Fibroblast of gingiva (primary cell): ENCODE data around the gene FBXO17.

ENCODE experiments used
- DNase-seq: peaks from one replicate; pipeline ENCODE4 v3.0.0-alpha.2; 2011; ENCODE audit warnings: low read depth

Gene FBXO17

DNA sequence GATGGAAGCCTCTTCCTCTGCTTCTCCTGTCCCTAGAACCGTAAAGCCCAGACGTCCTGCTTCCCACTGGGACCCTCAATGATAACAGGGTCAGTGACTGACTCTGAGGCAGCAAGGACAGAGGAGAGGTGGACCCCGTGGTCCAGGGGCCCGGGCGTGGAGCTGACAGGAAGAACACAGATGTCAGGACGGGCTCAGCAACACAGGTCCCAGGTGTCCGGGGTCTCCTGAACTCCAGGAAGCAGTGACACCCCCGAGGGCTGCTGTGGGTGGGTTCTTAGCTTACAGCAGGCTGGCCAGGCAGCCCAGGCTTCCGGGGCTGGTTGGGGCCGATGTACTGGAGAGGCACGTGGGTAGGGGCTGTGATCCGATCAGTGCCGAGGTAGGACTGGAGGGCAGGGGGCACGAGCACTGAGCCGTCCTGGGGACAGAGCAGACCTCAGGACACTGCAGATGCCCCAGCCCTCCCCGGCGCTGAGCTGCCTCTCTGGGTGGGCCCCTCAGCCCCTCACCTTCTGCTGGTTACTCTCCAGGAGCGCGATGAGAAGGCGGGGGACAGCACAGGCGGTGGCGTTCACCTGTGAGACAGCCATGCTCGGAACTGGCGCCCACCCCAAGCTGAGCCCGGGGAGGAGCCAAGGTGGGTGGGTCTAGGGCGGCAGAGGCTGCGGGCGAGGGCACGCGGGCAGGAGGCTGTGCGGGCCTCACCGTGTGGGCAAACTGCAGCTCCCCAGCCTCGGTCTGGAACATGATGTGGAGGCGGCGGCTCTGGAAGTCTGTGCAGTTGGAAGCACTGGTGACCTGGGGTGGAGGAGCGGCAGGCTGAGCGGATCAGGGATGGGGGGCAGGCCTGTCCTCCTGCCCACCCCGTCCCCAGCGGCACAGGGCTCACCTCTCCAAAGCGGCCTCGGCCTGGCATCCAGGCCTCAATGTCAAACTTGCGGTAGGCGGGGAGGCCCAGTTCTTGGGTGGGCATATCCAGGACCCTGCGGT is 59.9 kb downstream of the FBXO17 start:
- no peak for DNase-seq

- DNase-seq = no peak
These were observed 61.6 kb downstream of the FBXO17 start for GRCh38 chr19:38913958-38914357.

DNA sequence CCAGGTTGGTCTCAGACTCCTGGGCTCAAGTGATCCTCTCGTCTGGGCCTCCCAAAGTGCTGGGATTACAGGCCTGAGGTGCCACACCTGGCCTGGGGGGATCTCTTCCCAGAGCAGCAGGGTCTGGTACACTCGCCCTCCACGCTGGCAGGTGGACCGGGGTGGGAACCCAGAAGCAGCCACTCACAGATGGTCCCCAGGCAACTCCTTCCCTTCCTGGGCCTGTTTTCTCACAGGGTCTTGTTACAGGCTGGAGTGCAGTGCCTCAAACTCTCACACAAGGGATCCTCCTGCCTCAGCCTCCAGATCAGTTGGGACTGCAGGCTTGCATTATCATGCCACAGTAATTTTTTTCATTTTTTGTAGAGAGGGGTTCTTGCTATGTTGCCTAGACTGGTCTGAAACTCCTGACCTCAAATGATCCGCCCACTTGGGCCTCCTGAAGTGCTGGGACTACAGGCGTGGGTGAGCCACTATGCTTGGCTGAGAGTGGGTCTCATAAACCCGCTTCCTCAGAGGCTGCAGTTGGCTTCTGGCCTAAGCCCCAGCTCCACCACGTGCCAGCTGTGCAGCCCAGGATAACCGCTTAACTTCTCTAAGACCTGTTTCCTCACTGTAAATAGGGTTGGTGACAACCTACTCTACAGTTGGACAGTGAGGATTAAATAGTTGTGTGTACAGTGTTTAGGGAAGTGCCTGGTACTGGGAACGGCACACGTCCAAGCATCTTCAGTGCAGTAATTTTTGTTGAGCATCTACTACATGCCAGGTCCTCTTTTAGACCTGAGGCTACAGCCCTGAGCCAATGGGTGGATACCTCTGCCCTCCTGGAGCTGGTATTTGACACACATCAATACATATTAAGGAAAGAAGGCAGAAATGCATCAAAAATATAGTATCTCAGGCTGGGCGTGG is 62.7 kb downstream of the FBXO17 start:
- DNase-seq = no peak

GRCh38 chr19:38911388-38912001 is 64.0 kb downstream of the FBXO17 start:
- no peak for DNase-seq

DNA sequence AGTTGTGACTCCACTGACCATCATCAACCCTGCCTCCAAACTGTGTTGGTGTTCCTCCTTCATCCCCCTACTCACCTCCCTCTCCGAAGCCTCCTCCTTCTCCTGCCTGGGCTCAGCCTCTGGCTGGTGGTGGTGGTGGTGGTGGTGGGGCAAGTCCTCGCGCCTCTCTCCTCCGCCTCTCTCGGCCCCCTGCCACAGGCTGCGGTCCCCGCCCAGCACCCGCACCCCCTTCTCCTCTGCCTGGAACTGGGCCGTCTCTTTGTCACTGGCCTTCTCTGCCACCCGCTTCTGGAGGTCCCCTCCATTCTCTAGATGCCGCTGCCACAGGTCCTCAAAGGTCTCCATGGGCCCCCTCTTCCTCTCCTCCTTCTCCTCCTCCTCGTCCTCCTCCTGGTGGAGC is 65.1 kb downstream of the FBXO17 start:
- DNase-seq = no peak

- DNase-seq = no peak
These were observed 66.6 kb downstream of the FBXO17 start for GRCh38 chr19:38908911-38909310.

GRCh38 chr19:38907670-38908069 is 67.9 kb downstream of the FBXO17 start:
- no peak for DNase-seq

- DNase-seq = no peak
These were observed 68.3 kb downstream of the FBXO17 start for GRCh38 chr19:38907227-38907626.

DNA sequence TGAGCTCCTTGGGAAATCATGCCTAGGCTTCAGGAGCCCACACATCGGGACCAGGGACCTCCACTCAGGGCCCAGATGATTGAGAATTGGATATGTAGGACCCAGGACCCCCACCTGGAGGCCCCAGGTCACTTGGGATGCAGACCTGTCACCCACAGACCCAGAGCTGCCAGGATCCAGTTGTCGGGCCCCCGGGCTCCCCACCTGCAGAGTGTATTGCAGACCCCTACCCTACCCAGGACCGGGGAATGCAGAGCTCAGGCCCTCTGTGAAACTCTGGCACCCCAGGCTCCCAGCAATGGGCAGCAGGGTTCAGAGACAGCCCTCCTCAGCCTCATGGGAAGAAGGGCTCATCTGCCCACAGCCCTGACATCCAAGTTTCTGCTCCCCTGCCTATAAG is 69.9 kb downstream of the FBXO17 start:
- DNase-seq = no peak

GRCh38 chr19:38904581-38905539 is 70.7 kb downstream of the FBXO17 start:
- no peak for DNase-seq

GRCh38 chr19:38901683-38902082 is 73.9 kb downstream of the FBXO17 start:
- DNase-seq = no peak

DNA sequence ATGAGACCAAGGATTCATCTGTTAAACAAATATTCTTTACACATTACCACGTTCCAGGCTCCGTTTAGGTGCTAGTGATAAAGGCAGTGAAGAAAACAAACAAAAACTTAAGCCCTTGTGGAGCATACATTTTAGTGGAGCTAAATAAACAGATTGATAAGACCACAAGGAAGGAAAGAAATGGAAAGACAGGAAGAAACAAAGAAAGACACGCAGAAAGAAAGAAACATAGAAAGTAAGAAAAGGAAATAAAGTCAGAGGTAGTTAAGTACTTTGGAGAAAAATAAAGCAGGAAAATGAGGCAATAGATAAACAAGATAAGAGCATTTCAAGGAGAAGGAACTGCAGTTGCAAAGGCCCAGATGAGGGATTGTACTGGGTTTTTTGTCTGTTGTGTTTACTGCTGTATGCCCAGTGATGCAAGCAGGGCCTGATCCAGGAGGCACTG is 74.8 kb downstream of the FBXO17 start:
- DNase-seq = no peak

DNA sequence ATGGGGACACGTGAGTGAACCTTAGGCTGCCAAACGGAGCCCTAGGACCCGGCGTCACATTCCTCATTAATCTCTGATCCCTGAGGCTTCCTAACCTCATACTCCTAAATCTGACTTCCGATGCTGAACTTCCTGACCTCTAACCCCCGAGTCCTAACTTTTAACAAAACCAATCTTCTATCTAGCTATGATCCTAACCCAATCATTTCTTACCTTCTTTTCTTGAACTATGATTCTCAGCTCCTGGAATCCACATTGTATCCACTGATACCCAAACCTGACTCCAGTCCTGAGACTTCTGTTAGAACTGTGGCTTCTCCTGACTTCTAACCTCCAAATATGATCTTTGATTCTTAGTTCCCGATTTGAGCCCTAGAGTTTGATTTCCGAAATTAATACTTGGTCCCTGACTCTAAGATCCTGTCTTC is 75.3 kb downstream of the FBXO17 start:
- no peak for DNase-seq

GRCh38 chr19:38899447-38900201 is 75.9 kb downstream of the FBXO17 start, which contains the start of the genes NFKBIB and SIRT2:
TSS of gene NFKBIB (plus strand) at chr19:38899969. CDS start at chr19:38900033, 64 bp downstream.
TSS of gene SIRT2 (minus strand) at chr19:38899618. CDS start at chr19:38899521, 97 bp downstream.
- DNase-seq = peak; percentile 99

GRCh38 chr19:38898788-38899446 is 76.6 kb downstream of the FBXO17 start:
- DNase-seq = peak; percentile 9

DNA sequence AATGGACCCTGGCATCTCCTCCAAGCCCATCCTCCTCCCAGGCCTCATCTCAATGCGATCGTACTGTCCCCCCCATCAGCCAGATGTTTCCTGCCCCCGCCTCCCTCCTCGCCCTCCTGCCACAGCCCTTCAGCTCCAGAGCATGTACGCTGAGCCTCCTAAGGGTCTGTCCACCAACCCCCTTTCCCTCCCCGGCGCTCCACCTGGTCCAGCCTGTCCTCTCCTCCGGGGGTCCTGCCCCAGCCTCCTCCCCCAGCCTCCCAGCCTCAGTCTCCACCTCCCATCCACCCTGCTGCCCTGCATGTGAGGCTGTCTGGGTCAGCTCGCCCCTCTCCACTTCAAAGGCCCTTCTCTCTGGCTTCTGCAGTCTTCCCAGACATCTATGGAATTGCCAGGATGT is 80.6 kb downstream of the FBXO17 start:
- no peak for DNase-seq

GRCh38 chr19:38893341-38893771 is 82.2 kb downstream of the FBXO17 start:
- DNase-seq = no peak

DNA sequence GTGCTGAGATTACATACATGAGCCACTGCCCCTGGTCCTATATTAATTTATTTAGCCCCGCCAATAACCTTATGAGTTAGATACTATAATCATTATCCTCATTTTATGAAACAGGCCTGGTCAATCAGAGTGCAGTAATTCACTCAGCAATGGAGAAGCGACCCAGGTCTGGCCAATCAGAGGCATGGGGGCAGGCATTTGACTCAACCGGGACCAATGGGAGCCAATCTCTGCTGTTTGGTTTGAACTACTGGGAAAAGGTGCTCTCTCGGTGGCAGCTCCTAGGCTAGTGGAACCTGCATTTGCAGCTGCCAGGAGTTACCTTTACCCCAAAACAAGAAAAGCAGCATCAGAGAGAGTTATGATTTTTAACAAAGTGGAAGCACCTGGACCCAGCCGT is 82.7 kb downstream of the FBXO17 start:
- DNase-seq = no peak

GRCh38 chr19:38891771-38892170 is 83.8 kb downstream of the FBXO17 start:
- DNase-seq = no peak
